Suprapubic skin (tissue), 3 donors: Measurements from ENCODE around the gene MARCHF6.

Source experiments
- CTCF ChIP-seq, 2 donors: fragments of 200-600 bp in 1 of 2; fragments of 450-650 bp in 1 of 2; sonication (generic) in 1 of 2; IDR thresholded peaks; one replicate each; pipeline ENCODE4 v1.5.1; 2016 to 2019; ENCODE audit warnings: antibody characterized with exemption in 2 of 2, mild to moderate bottlenecking in 1 of 2, moderate library complexity in 1 of 2
- EP300 ChIP-seq: sonication (generic); formaldehyde crosslinking; IDR thresholded peaks from one replicate; pipeline ENCODE4 v1.6.1; 2017; ENCODE audit warnings: antibody characterized with exemption

GRCh38 chr5:10366310-10367272 is 13.1 kb downstream of the MARCHF6 start:
- no peak for TF ChIP-seq CTCF (IDR thresholded peaks at IDR 0.05)
- no peak for TF ChIP-seq EP300
